ENCODE results near the gene RBMS3.

GRCh38 chr3:29486096-29486495 is 205.2 kb downstream of the RBMS3 start:
- no peak for TF ChIP-seq CTCF (IDR thresholded peaks at IDR 0.05; ENCODE audit: poor library complexity)
- no peak for TF ChIP-seq EZH2 (IDR thresholded peaks at IDR 0.05; ENCODE audit: borderline replicate concordance)
- TF ChIP-seq EZH2phosphoT487 (IDR thresholded peaks at IDR 0.05; ENCODE audit: low read depth, severe bottlenecking, unreplicated experiment), result no peak

All from hepatocyte (in vitro differentiated cells).